Loucy (cell line): Measurements from ENCODE around the gene FA2H.
"Not testable (repeated sequence)": the region's sequence is repeated elsewhere in the genome, so short reads cannot be mapped to it uniquely, and the experiment has no call there.

Experiments used
- CTCF ChIP-seq: fragments of 200-600 bp; sonication (generic); conservative IDR thresholded peaks from 2 replicates; pipeline ENCODE4 v1.5.1; 2014; ENCODE audit warnings: mild to moderate bottlenecking, antibody characterized with exemption, low read length
- EZH2phosphoT487 ChIP-seq: fragments of 200-600 bp; IDR thresholded peaks from 2 replicates; pipeline ENCODE4 v1.6.1; 2018; ENCODE audit warnings: antibody characterized with exemption, mild to moderate bottlenecking, moderate library complexity, borderline replicate concordance

DNA sequence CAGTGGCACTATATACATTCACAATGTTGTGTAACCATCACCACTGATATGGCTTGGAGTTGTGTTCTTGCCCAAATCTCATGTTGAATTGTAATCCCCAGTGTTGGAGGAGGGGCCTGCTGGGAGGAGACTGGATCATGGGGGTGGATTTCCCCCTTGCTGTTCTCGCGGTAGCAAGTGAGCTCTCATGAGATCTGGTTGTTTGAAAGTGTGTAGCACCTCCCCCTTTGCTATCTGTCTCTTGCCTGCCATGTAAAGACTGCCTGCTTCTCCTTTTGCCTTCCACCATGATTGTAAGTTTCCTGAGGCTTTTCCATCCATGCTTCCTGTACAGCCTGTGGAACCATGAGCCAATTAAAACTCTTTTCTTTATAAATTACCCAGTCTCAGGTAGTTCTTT lies 17.1 kb upstream of the FA2H start:
- TF ChIP-seq CTCF, EZH2phosphoT487: not testable (repeated sequence)
